Stimulated activated CD4-positive, alpha-beta T cell treated with anti-CD3 and anti-CD28 coated beads, Interleukin-1b, Interleukin-23, amount 100 ng/mL, for 4 hours (primary cell): ENCODE data around the gene TBCD.
A peak's percentile ranks its signal among the peaks of the same experiment; 100 is the strongest.
"Not testable (repeated sequence)": the region's sequence is repeated elsewhere in the genome, so short reads cannot be mapped to it uniquely, and the experiment has no call there.

Source experiments
- DNase-seq, 2 donors: peaks; one replicate each; pipeline ENCODE4 v3.0.0-alpha.2; 2020; ENCODE audit warnings: low read depth in 2 of 2

Gene TBCD

DNA sequence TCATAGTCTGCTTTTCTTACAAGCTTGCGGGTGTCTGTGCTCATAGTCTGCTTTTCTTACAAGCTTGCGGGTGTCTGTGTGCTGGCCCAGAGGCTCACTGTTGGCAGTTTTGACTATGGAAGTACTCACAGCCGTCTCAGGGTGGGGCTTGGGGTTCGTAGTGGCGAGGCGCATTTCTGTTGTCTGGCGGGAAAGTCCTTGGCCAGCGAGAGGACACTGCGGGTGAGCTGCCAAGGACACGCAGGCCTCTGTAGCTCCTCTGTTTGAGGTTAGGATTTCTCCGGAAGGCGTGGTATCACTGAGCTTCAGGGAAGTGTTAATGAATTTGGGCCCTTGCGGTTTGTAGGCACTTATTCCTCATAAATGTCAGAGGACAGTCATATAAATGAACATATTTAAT, 13.5 kb downstream of the TBCD start:
- no peak for DNase-seq

DNA sequence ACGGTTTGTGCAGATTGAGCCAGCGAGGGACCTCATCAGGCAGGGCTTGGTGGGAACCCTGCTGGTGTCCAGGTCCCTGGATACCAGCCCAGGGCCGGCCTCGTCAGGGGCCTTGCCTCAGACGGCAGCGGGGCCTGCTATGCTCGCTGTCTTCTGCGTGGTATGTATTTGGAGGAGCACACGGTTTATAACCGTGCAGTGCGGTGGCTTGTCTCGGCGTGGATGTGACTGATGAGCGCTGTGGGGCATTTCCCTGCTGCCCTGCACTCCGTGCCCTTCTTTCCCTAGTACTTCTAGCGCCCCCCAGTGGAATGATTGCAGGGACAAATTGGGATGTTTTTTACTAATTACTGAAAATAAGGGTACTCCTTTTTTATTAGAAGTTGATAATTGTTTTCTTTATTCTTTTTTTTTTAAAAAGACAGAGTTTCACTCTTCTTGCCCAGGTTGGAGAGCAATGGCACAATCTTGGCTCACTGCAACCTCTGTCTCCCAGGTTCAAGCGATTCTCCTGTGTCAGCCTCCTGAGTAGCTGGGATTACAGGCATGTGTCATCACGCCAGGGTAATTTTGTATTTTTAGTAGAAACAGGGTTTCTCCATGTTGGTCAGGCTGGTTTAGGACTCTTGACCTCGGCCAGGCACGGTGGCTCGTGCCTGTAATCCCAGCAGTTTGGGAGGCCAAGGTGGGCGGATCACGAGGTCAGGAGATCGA, 15.3 kb downstream of the TBCD start:
- peak in 1 of 2 donors; percentile 39 for DNase-seq

DNA sequence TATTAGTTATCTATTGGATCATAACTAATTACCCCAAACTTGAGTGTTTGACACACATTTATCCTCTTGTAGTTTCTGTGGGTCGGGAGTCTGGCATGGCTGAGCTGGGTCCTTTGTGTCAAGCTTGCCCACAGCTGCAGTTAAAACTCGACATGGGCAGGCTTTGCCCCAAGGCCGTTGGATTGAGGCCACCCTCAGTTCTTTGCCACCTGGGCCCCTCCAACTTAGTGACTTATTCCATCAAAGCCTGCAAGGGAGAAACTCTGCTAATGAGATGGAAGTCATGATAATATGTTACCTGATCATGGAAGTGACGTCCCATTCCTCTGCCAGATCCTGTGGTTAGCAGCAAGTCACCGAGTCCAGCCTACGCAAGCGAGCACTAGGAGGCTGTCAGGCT, 17.2 kb downstream of the TBCD start:
- no peak for DNase-seq

DNA sequence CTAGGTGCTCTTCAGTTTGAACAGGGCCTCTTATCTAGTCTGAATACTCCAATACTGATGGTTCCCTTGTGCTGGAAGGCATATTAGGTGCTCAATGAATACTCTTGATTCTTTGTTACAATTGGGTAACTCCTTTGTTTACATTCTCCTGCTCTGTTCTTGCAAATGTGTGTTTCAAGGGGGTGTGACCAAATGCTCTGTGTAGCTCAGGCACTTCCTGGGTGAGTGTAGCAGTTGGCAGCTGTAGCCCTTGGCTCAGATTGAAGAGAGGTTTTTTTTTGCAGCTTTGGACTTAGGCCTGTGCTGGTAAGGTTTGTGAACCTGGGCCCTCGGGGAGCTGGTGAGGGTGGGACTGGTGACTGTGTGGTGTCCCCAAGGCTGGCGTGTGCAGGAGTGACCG, 20.2 kb downstream of the TBCD start:
- no peak for DNase-seq

DNA sequence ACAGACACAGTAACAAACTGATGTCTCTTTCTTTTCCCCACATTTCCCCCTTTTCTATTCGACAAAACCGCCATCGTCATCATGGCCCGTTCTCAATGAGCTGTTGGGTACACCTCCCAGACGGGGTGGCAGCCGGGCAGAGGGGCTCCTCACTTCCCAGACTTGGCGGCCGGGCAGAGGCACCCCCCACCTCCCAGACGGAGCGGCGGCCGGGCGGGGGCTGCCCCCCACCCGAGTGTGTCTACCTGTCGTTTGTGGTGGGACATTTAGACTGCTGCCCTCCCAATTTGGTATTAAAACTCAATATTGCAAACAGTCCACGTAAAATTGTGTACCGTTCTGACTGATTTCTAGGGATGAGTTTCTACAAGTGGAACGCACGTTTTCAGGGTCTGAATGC, 22.6 kb downstream of the TBCD start:
- DNase-seq: not testable (repeated sequence)

DNA sequence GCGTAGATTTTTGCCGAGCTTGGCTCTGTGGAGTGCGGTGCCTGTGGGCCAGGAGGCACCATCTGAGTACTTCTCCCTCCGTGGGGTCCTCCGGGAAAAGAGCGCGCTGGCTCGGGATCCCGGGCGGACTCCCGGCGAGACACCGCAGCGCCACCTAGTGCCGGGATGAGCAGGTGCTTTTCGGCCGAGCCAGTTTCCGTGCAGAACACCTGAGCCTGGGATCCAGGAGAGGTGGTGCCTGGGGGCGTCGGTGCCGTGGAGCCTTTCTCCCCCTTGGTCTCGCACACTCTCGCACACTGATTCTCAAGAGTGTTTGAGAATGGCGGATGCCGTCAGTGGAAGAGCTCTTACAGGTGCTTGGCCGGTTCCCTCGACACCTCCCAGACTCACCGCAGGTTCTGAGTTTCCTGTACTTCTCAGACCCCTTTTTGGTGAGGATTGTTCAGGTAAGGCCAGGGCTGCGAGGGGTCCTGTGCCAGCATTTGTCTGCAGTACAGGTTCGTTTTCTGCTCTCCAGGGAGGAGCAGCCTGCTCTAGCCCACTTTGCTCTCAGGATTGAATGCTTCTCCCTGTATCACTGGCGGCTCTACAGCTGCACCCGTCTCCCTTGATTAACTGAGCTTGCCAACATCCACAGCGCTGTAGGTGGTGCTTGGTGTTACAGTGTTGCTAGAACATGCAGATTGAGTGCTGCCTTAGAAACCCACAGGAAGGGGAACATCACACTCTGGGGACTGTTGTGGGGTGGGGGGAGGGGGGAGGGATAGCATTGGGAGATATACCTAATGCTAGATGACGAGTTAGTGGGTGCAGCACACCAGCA, 23.3 kb downstream of the TBCD start:
- peak in 1 of 2 donors; percentile 31 for DNase-seq

DNA sequence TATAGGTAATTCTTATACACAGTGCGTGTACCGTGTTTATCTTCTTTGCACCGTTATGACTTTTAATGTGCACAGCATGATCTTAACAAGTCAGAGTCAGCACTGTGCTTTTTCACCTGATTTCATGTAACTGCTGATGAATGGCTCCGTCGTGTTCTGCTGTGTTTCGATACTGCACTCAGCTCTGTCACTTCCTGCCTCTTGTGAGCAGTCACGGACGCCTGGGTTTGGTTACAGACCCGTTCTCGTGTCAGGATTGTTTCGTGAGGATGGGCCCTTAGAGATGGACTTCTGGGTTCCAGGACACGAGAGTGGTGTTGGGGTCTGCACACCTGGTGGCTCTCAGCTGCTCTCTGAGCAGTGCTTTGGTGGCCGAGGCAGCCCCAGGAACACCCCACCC, 24.6 kb downstream of the TBCD start:
- no peak for DNase-seq

DNA sequence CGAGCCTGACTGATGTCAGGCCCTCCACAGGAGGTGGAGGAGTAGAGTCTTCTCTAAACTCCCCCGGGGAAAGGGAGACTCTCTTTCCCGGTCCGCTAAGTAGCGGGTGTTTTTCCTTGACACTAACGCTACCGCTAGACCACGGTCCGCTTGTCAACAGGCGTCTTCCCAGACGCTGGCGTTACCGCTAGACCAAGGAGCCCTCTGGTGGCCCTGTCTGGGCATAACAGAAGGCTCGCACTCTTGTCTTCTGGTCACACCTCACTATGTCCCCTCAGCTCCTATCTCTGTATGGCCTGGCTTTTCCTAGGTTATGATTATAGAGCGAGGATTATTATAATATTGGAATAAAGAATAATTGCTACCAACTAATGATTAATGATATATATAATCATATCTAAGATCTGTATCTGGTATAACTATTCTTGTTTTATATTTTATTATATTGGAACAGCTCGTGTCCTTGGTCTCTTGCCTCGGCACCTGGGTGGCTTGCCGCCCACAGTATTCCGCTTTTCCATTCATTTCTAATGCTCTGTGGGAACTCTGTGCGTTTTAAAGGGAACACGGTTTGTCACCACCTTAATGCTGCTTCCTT, 26.0 kb downstream of the TBCD start:
- not testable (repeated sequence) for DNase-seq

DNA sequence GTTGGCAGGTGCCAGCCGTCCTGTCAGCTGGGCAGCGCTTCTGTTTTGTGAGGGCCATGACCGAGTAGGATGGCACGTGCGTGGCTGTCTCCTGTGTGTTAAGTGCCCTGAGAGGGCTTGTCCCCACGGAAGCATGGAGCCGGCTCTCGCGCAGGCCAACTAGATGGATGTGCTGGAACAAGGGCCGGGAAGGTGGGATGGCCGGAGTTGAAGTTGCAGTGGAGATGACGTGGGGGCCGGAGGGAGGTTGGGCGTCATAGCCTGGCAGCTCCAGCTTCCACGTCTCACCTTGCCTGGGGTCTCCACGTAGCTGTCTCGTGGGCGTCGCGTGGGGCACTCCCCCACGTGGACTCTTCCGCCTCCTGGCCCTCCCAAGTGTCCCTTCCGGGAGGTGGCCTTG, 27.7 kb downstream of the TBCD start:
- DNase-seq: no peak

DNA sequence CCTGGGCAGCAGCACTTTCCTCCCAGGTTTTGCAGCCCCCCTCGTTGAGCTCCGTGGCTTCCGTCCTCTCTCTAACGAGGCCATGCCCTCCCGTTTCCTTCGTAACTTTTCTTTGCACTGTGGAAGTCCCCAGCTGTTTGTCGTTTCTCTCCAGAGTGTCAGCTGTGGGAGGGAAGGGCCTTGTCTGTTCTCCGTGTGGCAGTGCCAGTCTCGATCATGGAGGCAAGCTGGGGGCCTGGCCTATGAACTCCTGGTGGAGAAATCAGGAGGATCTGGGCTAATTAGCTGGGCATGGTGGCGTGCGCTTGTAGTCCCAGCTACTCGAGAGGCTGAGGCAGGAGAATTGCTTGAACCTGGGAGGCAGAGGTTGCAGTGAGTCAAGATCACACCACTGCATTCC, 28.3 kb downstream of the TBCD start:
- DNase-seq: no peak

DNA sequence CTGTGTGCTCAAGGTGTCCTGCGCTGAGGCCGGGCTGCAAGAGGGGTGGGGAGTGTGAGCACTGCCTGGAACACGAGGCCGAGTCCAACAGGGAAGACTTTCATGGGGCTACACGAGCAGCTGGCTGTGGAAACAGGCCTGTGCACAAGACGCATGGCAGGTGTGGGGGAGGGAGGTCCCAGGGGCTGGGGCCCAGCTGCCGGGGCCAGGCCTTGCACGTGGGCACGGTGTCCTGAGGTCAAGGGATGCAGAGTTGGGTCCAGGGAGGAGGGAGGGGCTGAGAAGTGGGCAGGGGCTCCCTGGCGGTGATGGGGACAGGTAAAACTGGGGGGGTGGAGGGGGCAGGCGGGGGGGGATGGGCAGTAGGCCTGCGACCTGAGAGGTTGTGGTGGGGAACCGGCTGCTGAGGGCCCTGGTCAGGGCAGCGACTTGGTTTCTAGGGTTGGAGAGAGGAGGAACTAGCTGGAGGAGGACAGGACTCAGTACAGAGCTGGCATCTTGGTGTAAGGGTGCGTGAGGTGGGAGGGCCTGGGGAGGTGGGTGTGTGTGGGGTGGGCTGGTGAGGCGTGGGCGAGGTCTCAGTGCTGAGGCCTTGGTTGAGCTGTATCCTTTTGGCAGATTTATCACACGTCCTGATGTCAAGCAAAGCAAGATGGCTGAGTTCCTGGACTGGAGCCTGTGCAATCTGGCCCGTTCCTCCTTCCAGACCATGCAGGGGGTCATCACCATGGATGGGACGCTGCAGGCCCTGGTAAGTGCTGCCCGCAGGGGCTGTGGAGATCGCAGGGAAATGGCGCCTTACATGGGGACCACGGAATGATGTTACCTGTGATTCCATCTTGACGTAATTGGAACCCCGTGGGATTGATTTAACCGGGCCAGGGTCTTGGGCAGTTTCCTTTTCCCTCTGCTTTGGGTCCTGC, 29.4 kb downstream of the TBCD start:
- DNase-seq: no peak

DNA sequence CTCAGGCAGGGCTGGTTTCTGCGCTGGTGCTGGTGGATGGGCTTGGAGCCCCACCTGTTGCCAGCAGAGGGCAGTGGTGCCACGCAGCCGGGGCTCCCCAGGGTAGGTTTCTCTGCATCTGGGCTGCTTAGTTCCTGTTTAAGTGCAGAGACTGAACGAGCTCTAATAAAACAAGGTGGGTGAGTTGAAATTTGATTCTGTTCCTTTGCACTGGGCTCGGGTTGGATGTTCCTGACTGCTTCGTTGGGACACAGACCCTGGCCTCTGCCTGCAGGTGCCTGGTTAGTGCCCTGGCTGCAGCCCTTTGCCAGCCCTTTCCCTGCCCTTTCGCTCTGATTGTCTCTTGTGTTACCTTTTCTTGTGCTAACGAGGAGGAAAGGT, 30.0 kb downstream of the TBCD start:
- peak; percentile 76 to 81 for DNase-seq

DNA sequence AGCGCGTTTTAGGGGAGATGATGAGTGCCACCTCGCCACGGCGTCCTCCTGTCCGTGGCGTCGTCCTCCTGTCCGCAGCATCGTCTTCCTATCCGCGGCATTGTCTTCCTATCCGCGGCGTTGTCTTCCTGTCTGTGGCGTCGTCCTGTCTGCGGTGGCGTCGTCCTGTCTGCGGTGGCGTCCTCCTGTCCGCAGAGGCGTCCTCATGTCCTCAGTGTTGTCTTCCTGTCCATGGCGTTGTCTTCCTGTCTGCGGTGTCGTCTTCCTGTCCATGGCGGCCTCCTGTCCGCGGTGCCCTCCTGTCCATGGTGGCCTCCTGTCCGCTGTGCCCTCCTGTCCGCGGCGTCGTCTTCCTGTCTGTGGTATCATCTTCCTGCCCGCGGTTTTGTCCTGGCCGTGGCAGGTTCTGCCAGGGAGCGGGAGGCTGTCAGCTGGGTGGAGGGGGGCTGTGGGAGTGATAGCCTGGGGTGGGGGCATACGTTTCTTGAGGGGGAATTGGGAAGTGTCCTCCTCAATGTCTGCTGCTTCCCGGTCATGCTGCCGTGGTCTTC, 30.9 kb downstream of the TBCD start:
- DNase-seq: no peak

DNA sequence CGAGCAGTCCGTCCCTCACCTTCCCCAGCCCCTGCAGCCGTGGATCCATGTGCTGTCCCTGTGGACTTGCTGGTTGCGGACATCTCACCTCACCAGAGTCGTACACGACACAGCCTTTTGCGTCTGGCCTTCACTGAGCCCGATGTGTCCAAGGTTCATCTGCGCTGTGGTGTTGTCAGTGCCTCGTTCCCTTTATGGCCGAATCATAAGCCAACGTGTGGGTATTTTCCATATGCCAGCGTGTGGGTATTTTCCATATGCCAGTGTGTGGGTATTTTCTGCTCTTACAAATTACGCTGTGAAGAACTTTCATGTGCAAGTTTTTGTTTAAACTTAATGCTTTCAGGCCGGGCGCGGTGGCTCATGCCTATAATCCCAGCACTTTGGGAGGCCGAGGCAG, 31.6 kb downstream of the TBCD start:
- DNase-seq: no peak

DNA sequence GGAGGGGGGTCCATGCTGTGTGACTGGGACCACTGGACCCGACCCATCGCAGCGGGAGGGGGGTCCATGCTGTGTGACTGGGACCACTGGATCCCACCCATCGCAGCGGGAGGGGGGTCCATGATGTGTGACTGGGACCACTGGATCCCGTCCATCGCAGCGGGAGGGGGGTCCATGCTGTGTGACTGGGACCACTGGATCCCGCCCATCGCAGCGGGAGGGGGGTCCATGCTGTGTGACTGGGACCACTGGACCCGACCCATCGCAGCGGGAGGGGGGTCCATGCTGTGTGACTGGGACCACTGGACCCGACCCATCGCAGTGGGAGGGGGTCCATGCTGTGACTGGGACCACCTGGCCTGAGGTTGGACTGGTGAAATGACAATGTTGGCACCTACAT, 33.7 kb downstream of the TBCD start:
- not testable (repeated sequence) for DNase-seq

DNA sequence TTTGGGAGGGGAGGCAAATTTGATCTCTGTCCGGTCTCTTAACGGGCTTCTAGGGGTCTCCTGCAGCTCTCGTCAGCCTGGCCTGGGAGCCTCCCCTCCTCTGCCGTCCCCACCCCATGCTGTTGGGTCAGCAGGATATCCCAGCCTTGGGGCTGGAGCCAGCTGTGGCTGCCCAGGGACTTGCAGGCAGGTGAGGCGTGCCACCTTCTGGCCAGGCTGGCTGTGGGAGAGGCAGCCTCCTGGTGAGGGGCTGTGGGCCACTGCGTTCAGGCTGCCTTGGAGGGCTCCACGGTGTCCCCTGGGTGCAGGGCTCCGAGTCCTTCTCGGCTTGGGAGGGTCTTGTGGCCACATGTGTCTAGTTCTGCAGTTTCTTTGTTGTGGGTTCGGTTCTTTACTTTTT, 34.6 kb downstream of the TBCD start:
- DNase-seq: no peak

DNA sequence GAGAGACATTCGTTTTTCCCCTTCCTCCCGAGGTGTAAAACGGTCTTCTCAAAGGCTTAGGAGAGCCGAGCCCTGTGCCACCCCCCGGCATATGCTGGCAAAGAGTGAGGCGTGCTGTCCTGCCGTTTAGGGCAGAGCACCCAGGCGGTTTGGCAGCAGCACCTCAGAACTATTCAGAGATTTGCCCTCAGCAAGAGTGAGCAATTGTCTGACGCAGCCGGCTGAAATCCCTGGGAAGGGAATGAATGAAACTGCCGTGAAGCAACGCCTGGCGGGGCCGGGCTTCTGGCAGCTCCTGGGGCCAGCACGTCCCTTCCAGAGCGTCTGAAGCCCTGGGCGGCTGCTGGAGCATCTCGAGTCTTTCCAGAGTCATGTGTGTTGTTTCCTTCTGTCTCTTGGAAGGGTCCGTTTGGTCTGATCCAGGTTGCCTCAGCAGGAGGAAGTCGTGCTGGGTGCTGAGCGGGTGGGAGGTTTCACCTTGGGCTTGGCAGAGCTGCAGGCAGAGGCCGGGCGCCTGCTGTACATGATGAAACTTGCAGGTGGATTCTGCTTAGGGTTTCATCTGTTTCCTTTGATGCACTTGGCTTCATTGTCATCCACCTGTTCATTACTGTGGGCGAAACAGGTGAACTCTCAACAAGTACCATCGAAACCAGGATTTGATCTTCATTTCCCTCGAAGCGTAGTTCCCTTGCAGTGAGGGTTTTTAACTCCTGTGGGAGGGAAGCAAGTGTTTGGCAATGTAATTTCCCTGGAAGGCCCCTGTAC, 35.4 kb downstream of the TBCD start:
- DNase-seq: no peak

DNA sequence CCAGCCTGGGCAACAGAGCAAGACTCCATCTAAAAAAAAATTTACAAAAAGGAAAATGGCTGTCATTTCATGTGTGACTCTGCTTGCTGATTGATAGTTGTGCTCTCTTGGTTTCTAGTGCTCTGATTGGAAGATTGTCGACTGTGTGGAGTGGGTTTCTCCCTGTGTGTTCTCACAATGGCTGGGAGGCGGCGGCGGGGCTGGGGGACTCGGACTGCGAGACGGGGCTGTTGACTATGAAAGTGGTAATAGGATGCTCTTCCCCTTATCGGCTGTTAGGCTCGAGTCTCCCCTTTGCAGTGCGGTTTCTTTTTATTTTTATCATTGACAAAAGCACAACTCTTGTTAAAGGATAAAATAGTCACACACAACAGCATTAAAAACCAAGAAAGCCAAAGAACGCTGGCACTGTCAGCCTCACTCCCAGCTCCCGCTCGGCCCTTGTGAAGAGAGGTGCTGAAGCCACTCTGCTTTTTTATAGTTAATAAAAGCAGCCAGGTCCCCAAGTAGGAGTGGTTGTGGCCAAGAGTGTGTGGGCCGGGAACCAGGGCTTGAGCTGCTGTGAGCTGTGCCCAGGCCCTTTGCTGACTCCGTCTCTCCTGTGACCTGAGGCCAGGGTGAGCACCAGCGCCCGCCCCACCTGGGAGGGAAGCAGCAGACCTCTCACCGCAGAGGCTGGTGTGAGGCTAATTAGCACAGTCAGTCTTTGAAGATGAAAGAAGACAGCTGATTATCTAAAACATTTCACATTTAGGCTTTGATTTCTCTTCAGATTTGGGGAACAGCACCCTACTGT, 36.5 kb downstream of the TBCD start:
- DNase-seq: no peak

DNA sequence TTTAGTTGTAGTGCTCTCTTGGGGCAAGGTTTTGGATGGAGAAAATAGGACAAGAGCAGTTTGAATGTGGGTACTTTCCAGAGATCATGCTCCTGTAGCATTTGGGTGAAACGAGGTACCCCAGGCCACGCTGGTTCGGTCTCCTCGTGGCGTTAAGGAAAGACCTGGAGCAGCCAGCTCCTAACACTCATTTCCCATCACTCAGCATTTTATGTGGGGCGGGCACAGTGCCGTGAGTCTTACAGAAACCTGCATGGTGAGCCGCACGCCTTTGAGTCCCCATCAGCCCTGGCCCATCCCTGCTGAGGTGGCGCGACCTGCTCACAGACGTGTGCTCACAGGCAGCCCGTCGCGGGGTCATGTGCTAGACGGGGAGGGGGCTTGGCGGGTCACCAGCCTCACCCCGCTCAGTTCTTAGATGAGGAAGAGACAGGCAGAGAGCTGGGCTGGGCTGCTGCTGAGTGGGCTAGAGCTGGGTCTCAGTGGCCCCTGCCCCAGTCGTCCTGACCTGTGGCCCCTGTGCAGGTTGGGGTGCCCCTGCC, 37.3 kb downstream of the TBCD start:
- DNase-seq: no peak

DNA sequence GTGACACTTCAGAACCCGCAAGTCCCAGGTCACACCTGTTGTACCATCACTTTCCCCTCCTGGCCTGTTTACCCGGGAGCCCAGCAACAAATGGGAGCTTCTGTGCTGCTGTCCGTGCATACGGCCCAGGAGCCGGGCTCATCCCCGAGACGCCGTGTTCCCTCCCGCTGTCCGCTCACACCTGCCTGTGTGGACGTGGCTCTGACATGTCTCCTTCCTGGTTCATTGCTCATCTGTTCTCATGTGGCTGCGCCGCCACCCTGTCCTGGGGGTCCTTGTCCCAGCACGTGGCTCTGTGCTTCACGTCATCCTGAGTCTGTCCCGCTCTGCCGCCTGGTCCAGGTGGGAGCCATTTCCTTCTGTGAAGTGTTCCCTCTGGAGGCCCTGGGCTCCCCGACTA, 37.9 kb downstream of the TBCD start:
- no peak for DNase-seq
